ENCODE results near the gene ABTB1. TPM values are rescaled to one million over a fixed set of nuclear protein-coding genes. Genes with fewer than 3 reads are reported as not detected.

Gene ABTB1
- total and polyA plus RNA-seq, 2 experiments from 2014 or later: 3.7 to 5.7 TPM

DNA sequence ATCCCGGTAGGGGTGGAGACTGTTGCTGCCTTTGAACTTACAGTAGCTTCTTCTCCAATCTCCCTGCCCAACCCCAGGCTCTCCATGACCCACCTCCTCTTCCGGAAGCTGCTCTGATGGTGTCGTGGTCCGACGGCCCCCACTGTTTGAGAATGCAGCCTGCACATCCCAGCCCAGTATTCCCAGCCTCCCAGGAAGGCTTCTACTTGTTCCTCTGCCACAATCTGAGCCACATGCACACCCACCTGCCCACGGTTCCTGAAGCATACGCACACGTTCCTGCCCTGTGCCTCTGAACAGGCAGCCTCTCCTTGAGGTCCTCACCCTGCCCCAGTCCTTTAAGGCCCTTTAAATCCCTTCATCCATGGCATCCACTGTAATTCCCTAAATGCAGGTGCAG, 57.4 kb downstream of the ABTB1 start:
- TF ChIP-seq EZH2phosphoT487 (IDR thresholded peaks at IDR 0.05; ENCODE audit: unreplicated experiment) (no peak), ZNF114 (CRISPR knock-in tag; IDR thresholded peaks at IDR 0.05) (no peak), ZNF331 (CRISPR knock-in tag; IDR thresholded peaks at IDR 0.05; ENCODE audit: low read depth) (no peak), NANOG (IDR thresholded peaks at IDR 0.05; ENCODE audit: borderline replicate concordance) (no peak), POLR2AphosphoS5 (IDR thresholded peaks at IDR 0.05; ENCODE audit: low read depth) (no peak), CREB1 (CRISPR knock-in tag; IDR thresholded peaks at IDR 0.05; ENCODE audit: low read depth) (no peak), STAT1 (IDR thresholded peaks at IDR 0.05; ENCODE audit: unreplicated experiment) (no peak), EZH2 (IDR thresholded peaks at IDR 0.05; ENCODE audit: low read depth, unreplicated experiment) (no peak), JUNB (IDR thresholded peaks at IDR 0.05; ENCODE audit: unreplicated experiment) (no peak)
- TF ChIP-seq, protein P1, sequence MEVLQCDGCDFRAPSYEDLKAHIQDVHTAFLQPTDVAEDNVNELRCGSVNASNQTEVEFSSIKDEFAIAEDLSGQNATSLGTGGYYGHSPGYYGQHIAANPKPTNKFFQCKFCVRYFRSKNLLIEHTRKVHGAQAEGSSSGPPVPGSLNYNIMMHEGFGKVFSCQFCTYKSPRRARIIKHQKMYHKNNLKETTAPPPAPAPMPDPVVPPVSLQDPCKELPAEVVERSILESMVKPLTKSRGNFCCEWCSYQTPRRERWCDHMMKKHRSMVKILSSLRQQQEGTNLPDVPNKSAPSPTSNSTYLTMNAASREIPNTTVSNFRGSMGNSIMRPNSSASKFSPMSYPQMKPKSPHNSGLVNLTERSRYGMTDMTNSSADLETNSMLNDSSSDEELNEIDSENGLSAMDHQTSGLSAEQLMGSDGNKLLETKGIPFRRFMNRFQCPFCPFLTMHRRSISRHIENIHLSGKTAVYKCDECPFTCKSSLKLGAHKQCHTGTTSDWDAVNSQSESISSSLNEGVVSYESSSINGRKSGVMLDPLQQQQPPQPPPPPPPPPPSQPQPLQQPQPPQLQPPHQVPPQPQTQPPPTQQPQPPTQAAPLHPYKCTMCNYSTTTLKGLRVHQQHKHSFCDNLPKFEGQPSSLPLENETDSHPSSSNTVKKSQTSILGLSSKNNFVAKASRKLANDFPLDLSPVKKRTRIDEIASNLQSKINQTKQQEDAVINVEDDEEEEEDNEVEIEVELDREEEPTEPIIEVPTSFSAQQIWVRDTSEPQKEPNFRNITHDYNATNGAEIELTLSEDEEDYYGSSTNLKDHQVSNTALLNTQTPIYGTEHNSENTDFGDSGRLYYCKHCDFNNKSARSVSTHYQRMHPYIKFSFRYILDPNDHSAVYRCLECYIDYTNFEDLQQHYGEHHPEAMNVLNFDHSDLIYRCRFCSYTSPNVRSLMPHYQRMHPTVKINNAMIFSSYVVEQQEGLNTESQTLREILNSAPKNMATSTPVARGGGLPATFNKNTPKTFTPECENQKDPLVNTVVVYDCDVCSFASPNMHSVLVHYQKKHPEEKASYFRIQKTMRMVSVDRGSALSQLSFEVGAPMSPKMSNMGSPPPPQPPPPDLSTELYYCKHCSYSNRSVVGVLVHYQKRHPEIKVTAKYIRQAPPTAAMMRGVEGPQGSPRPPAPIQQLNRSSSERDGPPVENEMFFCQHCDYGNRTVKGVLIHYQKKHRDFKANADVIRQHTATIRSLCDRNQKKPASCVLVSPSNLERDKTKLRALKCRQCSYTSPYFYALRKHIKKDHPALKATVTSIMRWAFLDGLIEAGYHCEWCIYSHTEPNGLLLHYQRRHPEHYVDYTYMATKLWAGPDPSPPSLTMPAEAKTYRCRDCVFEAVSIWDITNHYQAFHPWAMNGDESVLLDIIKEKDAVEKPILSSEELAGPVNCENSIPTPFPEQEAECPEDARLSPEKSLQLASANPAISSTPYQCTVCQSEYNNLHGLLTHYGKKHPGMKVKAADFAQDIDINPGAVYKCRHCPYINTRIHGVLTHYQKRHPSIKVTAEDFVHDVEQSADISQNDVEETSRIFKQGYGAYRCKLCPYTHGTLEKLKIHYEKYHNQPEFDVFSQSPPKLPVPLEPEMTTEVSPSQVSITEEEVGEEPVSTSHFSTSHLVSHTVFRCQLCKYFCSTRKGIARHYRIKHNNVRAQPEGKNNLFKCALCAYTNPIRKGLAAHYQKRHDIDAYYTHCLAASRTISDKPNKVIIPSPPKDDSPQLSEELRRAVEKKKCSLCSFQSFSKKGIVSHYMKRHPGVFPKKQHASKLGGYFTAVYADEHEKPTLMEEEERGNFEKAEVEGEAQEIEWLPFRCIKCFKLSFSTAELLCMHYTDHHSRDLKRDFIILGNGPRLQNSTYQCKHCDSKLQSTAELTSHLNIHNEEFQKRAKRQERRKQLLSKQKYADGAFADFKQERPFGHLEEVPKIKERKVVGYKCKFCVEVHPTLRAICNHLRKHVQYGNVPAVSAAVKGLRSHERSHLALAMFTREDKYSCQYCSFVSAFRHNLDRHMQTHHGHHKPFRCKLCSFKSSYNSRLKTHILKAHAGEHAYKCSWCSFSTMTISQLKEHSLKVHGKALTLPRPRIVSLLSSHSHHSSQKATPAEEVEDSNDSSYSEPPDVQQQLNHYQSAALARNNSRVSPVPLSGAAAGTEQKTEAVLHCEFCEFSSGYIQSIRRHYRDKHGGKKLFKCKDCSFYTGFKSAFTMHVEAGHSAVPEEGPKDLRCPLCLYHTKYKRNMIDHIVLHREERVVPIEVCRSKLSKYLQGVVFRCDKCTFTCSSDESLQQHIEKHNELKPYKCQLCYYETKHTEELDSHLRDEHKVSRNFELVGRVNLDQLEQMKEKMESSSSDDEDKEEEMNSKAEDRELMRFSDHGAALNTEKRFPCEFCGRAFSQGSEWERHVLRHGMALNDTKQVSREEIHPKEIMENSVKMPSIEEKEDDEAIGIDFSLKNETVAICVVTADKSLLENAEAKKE (CRISPR knock-in tag; IDR thresholded peaks at IDR 0.05): no peak
- TF ChIP-seq, protein P2, sequence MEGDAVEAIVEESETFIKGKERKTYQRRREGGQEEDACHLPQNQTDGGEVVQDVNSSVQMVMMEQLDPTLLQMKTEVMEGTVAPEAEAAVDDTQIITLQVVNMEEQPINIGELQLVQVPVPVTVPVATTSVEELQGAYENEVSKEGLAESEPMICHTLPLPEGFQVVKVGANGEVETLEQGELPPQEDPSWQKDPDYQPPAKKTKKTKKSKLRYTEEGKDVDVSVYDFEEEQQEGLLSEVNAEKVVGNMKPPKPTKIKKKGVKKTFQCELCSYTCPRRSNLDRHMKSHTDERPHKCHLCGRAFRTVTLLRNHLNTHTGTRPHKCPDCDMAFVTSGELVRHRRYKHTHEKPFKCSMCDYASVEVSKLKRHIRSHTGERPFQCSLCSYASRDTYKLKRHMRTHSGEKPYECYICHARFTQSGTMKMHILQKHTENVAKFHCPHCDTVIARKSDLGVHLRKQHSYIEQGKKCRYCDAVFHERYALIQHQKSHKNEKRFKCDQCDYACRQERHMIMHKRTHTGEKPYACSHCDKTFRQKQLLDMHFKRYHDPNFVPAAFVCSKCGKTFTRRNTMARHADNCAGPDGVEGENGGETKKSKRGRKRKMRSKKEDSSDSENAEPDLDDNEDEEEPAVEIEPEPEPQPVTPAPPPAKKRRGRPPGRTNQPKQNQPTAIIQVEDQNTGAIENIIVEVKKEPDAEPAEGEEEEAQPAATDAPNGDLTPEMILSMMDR (conservative IDR thresholded peaks at IDR 0.05; ENCODE audit: low read depth in 2 of 2): no peak
- TF ChIP-seq, protein P3, sequence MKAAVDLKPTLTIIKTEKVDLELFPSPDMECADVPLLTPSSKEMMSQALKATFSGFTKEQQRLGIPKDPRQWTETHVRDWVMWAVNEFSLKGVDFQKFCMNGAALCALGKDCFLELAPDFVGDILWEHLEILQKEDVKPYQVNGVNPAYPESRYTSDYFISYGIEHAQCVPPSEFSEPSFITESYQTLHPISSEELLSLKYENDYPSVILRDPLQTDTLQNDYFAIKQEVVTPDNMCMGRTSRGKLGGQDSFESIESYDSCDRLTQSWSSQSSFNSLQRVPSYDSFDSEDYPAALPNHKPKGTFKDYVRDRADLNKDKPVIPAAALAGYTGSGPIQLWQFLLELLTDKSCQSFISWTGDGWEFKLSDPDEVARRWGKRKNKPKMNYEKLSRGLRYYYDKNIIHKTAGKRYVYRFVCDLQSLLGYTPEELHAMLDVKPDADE (IDR thresholded peaks at IDR 0.05): no peak
- TF ChIP-seq, protein P4, sequence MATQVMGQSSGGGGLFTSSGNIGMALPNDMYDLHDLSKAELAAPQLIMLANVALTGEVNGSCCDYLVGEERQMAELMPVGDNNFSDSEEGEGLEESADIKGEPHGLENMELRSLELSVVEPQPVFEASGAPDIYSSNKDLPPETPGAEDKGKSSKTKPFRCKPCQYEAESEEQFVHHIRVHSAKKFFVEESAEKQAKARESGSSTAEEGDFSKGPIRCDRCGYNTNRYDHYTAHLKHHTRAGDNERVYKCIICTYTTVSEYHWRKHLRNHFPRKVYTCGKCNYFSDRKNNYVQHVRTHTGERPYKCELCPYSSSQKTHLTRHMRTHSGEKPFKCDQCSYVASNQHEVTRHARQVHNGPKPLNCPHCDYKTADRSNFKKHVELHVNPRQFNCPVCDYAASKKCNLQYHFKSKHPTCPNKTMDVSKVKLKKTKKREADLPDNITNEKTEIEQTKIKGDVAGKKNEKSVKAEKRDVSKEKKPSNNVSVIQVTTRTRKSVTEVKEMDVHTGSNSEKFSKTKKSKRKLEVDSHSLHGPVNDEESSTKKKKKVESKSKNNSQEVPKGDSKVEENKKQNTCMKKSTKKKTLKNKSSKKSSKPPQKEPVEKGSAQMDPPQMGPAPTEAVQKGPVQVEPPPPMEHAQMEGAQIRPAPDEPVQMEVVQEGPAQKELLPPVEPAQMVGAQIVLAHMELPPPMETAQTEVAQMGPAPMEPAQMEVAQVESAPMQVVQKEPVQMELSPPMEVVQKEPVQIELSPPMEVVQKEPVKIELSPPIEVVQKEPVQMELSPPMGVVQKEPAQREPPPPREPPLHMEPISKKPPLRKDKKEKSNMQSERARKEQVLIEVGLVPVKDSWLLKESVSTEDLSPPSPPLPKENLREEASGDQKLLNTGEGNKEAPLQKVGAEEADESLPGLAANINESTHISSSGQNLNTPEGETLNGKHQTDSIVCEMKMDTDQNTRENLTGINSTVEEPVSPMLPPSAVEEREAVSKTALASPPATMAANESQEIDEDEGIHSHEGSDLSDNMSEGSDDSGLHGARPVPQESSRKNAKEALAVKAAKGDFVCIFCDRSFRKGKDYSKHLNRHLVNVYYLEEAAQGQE (IDR thresholded peaks at IDR 0.05; ENCODE audit: unreplicated experiment): no peak
- Histone ChIP-seq H3K4me3 (no peak overlapping the region), H3K79me2 (replicated peaks; ENCODE audit: insufficient read depth) (no peaks in the 10 kb centered on the region), H3K27me3 (ENCODE audit: insufficient read depth) (no peaks in the 10 kb centered on the region), H2AFZ (no peak overlapping the region; the same call in 1 of the 2 replicates), H3K36me3 (ENCODE audit: insufficient read depth) (no peaks in the 10 kb centered on the region), H3F3A (replicated peaks; ENCODE audit: low read depth) (no peaks in the 10 kb centered on the region), H3K9me2 (ENCODE audit: insufficient read depth) (0 out of 2 replicates have a peak, but pooled peaks cover 4% of the 10 kb centered on the region), H3K4me2 (no peak overlapping the region), H3K4me1 (ENCODE audit: insufficient read depth) (peaks cover 8% of the 10 kb centered on the region), H4K20me1 (replicated peaks; ENCODE audit: insufficient read depth) (no peaks in the 10 kb centered on the region), H3K27ac (ENCODE audit: low read depth) (no peak overlapping the region)
- Mint-ChIP-seq H3K4me3 (no peak overlapping the region), H3K27ac (no peak overlapping the region), H3K4me1 (peaks cover 26% of the 10 kb centered on the region), H3K9me3 (no peaks in the 10 kb centered on the region), H3K36me3 (ENCODE audit: low read depth) (no peaks in the 10 kb centered on the region), H3K27me3 (ENCODE audit: insufficient read depth, low read depth, poor library complexity) (peaks cover 1% of the 10 kb centered on the region)
- DNase-seq (ENCODE audit: low spot score) (no peak), ATAC-seq (no peak)
